Measurements from ENCODE around the gene APMAP. TPM values are rescaled to one million over a fixed set of nuclear protein-coding genes. Genes with fewer than 3 reads are reported as not detected.

Gene APMAP
- total and polyA plus RNA-seq, 10 of the 15 experiments (the other 5 are each of a cell fraction or from before 2014, with no cell fraction given) = 12.1 to 60.2 (median 32.7) TPM

GRCh38 chr20:24977797-24978196 is 14.8 kb downstream of the APMAP start:
- Histone ChIP-seq H3K9me3 (replicated peaks; ENCODE audit: control insufficient read depth, insufficient read depth, low read length) (peaks cover 17% of the 10 kb centered on the region; the same call in 2 of the 3 replicates), H3K27me3 (replicated peaks in 1 of 2; ENCODE audit: control insufficient read depth in 2 of 2, insufficient read depth in 2 of 2, low read length in 1 of 2) (no peaks in the 10 kb centered on the region), H3K4me1 (ENCODE audit: control insufficient read depth, insufficient read depth, low read length) (no peaks in the 10 kb centered on the region), H3K4me2 (ENCODE audit: control insufficient read depth, insufficient read depth) (no peak overlapping the region), H3K4me3 (no peak overlapping the region), H2AFZ (ENCODE audit: control insufficient read depth, low read depth, low read length) (no peak overlapping the region), H3K79me2 (ENCODE audit: control insufficient read depth, insufficient read depth, low read length) (no peaks in the 10 kb centered on the region), H3K9ac (ENCODE audit: control insufficient read depth, insufficient read depth, low read length) (no peak overlapping the region), H3K36me3 (ENCODE audit: control insufficient read depth in 2 of 2, insufficient read depth in 2 of 2, low read length in 1 of 2) (peaks cover 16 to 18% of the 10 kb centered on the region in 2 experiments), H3K27ac (ENCODE audit: control insufficient read depth, insufficient read depth) (no peak overlapping the region), H4K20me1 (ENCODE audit: control insufficient read depth, insufficient read depth) (no peaks in the 10 kb centered on the region)
- intact Hi-C loops (cut with micrococcal nuclease; ENCODE audit: unreplicated experiment) (no loop called here), in situ Hi-C loops (cut with MboI) (no loop called here)
- BruUV-seq (replicated peaks) = no TSS peak
- ChIA-PET RAD21 (ENCODE audit: unreplicated experiment) (no interaction called here), SMC1A (ENCODE audit: uncharacterized antibody, unreplicated experiment) (interaction anchor here (0.9 to 2.1 kb wide), 2 partner anchors 11 to 12 kb away, joined by 3 to 4 read pairs; no protein-coding TSS in a partner anchor), POLR2A (no interaction called here), CTCF (interaction anchor here (1.0 kb wide), 1 partner anchor 17 kb away, joined by 3 read pairs; no protein-coding TSS in a partner anchor)
- WGBS (ENCODE audit: insufficient coverage, insufficient replicate concordance, low lambda C conversion rate, missing lambda C conversion rate) = 98% methylated on average over 3 of the region's 3 CpGs
- ATAC-seq (no peak), DNase-seq (ENCODE audit: low read depth, low spot score) (no peak), FAIRE-seq (no peak)
- no peak for TF ChIP-seq PML (IDR thresholded peaks at IDR 0.05; ENCODE audit: low read length)
- no peak for TF ChIP-seq SP1 (IDR thresholded peaks at IDR 0.05; ENCODE audit: low read depth, low read length)
- TF ChIP-seq NR2F1 (conservative IDR thresholded peaks at IDR 0.05) = no peak
- no peak for TF ChIP-seq KDM1A (IDR thresholded peaks at IDR 0.05; ENCODE audit: borderline replicate concordance)
- TF ChIP-seq RAD21 (IDR thresholded peaks at IDR 0.05; ENCODE audit: insufficient read depth, low read depth, low read length) = no peak
- no peak for TF ChIP-seq ZNF207 (IDR thresholded peaks at IDR 0.05; ENCODE audit: borderline replicate concordance)
- no peak for TF ChIP-seq ASH2L (IDR thresholded peaks at IDR 0.05; ENCODE audit: borderline replicate concordance, low read depth)
- no peak for TF ChIP-seq IRF3 (IDR thresholded peaks at IDR 0.05)
- no peak for TF ChIP-seq SMC3 (IDR thresholded peaks at IDR 0.05; ENCODE audit: borderline replicate concordance, low read length)
- TF ChIP-seq EZH2 (IDR thresholded peaks at IDR 0.05; ENCODE audit: borderline replicate concordance, control insufficient read depth, low read depth, low read length) = no peak
- no peak for TF ChIP-seq ZNF592 (IDR thresholded peaks at IDR 0.05)
